ENCODE measurements around the gene CASR.

GRCh38 chr3:122213650-122214049 lies 30.2 kb downstream of the CASR start:
- TF ChIP-seq CTCF (IDR thresholded peaks at IDR 0.05) (no peak), POLR2A (IDR thresholded peaks at IDR 0.05) (no peak), POLR2AphosphoS5 (IDR thresholded peaks at IDR 0.05) (no peak)

Measured in breast epithelium (tissue), 3 donors.